ENCODE measurements around the gene FAM156A.
"Not testable (repeated sequence)": the region's sequence is repeated elsewhere in the genome, so short reads cannot be mapped to it uniquely, and the experiment has no call there.

FAM156A gene

DNA sequence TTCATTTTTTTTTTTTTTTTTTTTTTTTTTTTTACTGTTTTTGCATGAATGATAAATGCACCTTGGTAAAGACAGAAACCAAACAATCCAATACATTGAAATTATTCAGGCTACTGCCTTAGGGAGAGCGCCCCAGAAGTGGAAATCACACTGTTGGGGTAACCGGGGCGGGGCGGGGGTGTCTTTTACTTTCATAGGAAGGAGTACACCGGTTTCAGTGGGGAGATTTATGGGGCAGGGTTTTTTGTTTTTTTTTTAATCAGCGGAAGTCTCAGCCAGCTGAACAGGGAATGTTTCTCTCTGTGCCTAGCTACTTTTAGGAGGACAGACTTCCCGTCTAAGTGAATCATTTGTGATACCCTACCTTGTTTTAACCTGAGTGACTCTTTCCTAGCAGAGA, 643 bp upstream of the FAM156A start:
- not testable (repeated sequence) for DNase-seq

DNA sequence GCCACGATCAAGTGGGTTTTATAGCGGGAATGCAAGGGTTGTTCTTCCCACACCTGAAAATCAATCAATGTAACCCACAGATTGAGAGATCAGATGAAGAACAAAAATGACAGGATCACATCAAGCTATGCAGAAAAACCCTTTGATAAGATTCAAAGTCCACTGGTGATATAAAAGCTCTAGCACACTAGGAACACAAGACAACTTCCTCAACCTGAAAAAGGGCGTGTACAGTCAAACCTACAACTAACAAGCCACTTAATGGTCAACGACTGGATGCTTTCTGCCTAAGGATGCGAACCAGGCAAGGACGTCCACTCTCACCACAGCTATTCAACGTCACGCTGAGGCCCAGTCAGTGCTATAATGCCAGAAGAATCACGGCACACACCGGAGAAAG, 8.4 kb downstream of the FAM156A start:
- DNase-seq = not testable (repeated sequence)

DNA sequence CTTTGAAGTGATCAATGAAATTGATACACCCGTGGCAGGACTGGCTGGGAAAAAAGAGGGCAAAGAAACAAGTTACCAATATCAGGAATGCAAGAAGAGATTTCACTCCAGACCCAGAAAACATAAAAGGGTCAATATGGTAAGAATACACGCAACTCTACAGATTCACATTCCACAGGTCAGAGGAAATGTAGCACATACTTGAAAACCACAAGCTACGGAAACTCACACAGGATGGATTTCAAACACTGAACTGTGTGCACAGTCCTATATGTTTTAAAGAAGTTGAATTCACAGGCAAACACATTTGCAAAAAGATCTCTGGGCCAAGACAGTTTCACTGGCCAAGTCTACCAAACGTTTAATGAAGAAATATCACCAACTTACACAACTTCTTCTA, 9.0 kb downstream of the FAM156A start:
- DNase-seq = not testable (repeated sequence)

DNA sequence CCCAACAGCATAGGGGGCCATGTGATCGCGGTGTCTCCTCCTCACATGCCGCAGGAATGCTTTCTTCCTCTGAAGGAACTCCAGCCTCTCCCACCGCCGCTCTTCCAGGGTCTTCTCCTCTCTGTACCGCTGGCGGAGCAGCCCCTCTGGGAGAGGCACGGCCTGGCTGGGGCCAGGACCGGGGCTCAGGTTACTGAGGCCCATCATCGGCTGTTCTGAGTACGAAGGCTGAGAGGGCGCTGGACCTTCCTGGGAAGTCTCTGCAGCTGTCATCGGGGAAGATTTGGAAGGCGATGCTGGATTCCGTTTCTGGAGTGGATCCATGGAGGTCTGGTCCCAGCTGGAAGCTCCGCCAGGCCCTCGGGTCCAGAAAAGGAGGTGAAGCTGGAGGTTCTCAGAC, 10.1 kb downstream of the FAM156A start:
- DNase-seq = not testable (repeated sequence)

GRCh38 chrX:52947501-52947900, 10.8 kb downstream of the FAM156A start:
- not testable (repeated sequence) for DNase-seq

GRCh38 chrX:52945838-52946494, 12.4 kb downstream of the FAM156A start:
- not testable (repeated sequence) for DNase-seq

- not testable (repeated sequence) for DNase-seq
These were observed 16.6 kb downstream of the FAM156A start for GRCh38 chrX:52941728-52942127.

- not testable (repeated sequence) for DNase-seq
These were observed 17.6 kb downstream of the FAM156A start for GRCh38 chrX:52940704-52941103.

- not testable (repeated sequence) for DNase-seq
These were observed 22.9 kb downstream of the FAM156A start for GRCh38 chrX:52935470-52935784.

DNA sequence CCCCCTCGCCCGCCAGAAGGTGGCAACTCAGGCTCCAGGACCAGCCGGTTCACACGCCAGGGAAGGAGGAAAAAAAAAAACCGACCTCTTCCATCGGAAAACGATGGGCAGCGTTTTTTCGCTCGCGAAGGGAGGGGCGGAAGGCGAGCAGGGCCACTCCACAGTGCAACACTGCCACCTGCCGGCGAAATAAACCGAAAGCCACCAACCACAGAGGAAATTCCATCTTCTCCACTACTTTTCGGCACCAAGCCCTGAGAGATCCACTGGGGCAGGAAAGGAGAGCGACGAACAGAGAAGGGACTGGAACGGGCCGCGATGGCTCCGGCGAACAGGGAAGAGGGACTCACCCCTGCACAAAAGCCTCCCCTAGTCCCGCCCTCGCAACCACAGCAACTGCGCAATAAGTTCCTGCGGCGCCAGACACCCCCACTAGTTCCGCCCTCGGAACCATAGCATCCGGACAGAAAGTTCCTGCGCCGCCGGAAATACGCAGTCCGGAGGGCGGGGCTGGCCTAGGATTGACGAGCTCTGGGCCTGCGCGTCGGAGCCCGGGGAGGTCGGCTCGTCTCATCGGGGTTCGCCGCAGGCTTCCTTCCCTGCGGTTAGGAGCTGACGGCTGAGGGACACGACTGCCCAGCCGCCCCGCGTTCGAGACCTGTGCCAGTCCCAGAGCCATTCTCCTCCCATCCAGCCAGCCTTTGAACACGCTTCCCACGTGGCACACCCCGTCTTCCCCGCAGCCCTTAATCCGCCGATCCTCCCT, 23.4 kb downstream of the FAM156A start:
- peak; percentile 74 for DNase-seq

DNA sequence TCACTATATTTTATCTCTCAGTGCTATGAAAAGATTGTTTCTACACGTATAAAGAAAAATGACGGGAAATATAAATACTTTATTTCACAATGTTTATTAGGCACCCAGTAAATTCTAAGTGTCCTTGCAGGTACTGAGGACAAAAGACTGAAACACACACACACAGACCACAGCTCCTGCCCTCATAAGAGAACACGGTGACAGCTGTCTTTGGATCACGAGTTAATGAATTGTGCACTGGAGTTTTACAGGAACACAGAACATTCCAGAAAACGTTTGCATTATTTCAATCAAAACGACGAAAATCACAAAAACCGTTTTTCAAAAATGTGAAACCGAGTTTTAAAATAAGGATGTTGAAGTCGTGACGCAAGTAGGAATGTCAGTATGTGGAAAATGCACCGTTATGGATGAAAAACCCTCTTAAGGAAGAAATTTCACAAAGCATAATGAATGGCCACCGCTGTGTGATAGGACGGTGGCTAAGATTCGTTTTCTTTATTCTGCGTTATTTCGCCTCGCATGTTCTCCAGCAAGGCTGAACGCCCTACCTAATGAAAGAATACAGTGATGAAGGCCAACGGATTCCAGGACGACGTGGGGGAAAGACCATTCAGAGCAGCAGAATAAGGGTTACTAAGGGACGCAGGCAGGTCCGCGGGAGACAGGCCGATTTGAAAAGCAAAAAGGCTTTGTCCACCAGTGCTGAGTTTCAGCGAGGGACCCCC, 24.2 kb downstream of the FAM156A start:
- no peak for DNase-seq

DNA sequence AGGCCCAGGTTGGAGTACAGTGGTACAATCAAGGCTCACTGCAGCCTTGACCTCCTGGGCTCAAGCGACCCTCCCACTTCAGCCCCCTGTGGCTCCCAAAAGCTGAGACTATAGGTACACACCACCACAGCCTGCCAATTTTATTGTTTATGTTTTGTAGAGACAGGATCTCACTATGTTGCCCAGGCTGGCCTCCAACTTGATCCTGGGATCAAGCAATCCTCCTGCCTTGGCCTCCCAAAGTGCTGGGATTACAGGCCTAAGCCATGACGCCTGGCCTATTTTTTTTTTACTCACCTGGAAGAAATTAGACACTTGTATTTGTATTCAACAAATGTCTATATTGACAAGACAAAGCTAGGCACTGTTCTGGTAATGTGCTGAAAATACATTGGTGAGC, 25.1 kb downstream of the FAM156A start:
- no peak for DNase-seq

DNA sequence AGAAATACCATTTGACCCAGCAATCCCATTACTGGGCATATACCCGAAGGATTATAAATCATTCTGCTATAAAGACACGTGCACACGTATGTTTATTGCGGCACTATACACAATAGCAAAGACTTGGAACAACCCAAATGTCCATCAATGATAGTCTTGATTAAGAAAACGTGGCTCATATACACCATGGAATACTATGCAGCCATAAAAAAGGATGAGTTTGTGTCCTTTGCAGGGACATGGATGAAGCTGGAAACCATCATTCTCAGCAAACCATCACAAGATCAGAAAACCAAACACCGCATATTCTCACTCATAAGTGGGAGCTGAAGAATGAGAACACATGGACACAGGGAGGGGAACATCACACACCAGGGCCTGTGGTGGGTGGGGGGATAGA, 28.1 kb downstream of the FAM156A start:
- DNase-seq = not testable (repeated sequence)

GRCh38 chrX:52923781-52924241, 34.5 kb downstream of the FAM156A start:
- DNase-seq = no peak

DNA sequence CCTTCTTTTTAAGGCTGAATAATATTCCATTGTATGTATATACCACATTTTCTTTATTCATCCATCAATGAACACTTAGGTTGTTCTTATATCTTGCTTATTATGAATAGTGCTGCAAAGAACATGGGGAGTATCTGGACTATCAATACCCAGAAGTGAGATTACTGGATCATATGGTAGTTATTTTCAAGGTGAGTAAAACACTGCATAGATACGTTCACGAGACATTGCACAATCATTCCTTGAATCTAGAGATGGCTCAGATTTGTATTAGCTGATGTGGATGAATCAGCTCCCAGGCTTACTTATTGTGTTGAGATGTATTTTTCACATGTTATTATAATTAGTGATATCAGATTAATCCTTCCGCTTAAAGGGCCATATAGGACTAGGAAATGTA, 43.6 kb downstream of the FAM156A start:
- DNase-seq = not testable (repeated sequence)

GRCh38 chrX:52913681-52914080, 44.6 kb downstream of the FAM156A start:
- not testable (repeated sequence) for DNase-seq

- DNase-seq = not testable (repeated sequence)
These were observed 48.9 kb downstream of the FAM156A start for GRCh38 chrX:52909313-52909969.

DNA sequence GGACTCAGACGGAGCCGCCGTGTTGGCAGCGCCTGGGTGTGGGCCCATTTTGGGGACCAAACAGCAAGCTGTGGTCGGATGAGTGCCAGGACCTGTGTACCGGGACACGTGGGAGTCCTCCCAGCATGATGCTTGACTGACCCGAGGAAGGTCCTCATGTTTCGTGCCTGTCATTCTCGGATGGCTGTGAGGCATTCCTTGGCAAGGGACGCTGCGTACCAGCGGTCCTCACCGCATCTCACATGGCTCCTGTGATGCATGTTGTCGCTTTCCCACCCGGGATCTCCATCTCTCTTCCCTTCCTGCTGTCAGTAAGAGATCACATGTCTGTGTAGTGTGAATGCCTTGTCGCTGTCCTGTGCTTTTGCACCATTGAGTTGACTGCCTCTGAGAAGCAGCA, 50.4 kb downstream of the FAM156A start:
- DNase-seq = not testable (repeated sequence)

DNA sequence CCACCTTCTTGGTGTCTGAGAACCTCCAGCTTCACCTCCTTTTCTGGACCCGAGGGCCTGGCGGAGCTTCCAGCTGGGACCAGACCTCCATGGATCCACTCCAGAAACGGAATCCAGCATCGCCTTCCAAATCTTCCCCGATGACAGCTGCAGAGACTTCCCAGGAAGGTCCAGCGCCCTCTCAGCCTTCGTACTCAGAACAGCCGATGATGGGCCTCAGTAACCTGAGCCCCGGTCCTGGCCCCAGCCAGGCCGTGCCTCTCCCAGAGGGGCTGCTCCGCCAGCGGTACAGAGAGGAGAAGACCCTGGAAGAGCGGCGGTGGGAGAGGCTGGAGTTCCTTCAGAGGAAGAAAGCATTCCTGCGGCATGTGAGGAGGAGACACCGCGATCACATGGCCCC, 51.2 kb downstream of the FAM156A start:
- not testable (repeated sequence) for DNase-seq

GRCh38 chrX:52906072-52906471, 52.2 kb downstream of the FAM156A start:
- not testable (repeated sequence) for DNase-seq

GRCh38 chrX:52905531-52905930, 52.8 kb downstream of the FAM156A start:
- not testable (repeated sequence) for DNase-seq
